Suppressor macrophage treated with lipopolysaccharide for 1 hour (primary cell): ENCODE results near the gene NTNG2.

ENCODE experiments used
- DNase-seq, 3 donors: peaks; one replicate each; pipeline ENCODE4 v3.0.0-alpha.2; 2020 to 2022

The NTNG2 gene

GRCh38 chr9:132207839-132208615 is 46.2 kb downstream of the NTNG2 start:
- no peak for DNase-seq

- no peak for DNase-seq
These were observed 47.4 kb downstream of the NTNG2 start for GRCh38 chr9:132209228-132209627.

GRCh38 chr9:132210472-132211145 is 48.8 kb downstream of the NTNG2 start:
- DNase-seq = no peak

GRCh38 chr9:132211570-132211969 is 49.7 kb downstream of the NTNG2 start:
- no peak for DNase-seq

GRCh38 chr9:132214027-132214622 is 52.3 kb downstream of the NTNG2 start:
- no peak for DNase-seq

GRCh38 chr9:132216861-132217619 is 55.2 kb downstream of the NTNG2 start:
- peak; percentile 76 to 81 (median 77) for DNase-seq

- peak in 2 of 3 donors; percentile 19 to 37 for DNase-seq
These were observed 56.4 kb downstream of the NTNG2 start for GRCh38 chr9:132218208-132218607.

- no peak for DNase-seq
These were observed 60.1 kb downstream of the NTNG2 start for GRCh38 chr9:132221941-132222340.

GRCh38 chr9:132224645-132225044 is 62.8 kb downstream of the NTNG2 start:
- DNase-seq = no peak

- DNase-seq = no peak
These were observed 64.9 kb downstream of the NTNG2 start for GRCh38 chr9:132226571-132227430.

GRCh38 chr9:132228062-132228461 is 66.2 kb downstream of the NTNG2 start:
- no peak for DNase-seq

GRCh38 chr9:132230605-132231004 is 68.7 kb downstream of the NTNG2 start:
- DNase-seq = no peak

- DNase-seq = no peak
These were observed 69.3 kb downstream of the NTNG2 start for GRCh38 chr9:132231019-132231701.

GRCh38 chr9:132232522-132232921 is 70.7 kb downstream of the NTNG2 start:
- DNase-seq = no peak

GRCh38 chr9:132233138-132233537 is 71.3 kb downstream of the NTNG2 start:
- DNase-seq = no peak

GRCh38 chr9:132234535-132234934 is 72.7 kb downstream of the NTNG2 start:
- DNase-seq = no peak

GRCh38 chr9:132235125-132235524 is 73.3 kb downstream of the NTNG2 start:
- DNase-seq = no peak

- DNase-seq = peak; percentile 80 to 90 (median 88)
These were observed 74.2 kb downstream of the NTNG2 start for GRCh38 chr9:132235894-132236661.

GRCh38 chr9:132236662-132237311 is 74.9 kb downstream of the NTNG2 start:
- DNase-seq = no peak

GRCh38 chr9:132237481-132237880 is 75.6 kb downstream of the NTNG2 start:
- DNase-seq = no peak
